Glutamatergic neuron (in vitro differentiated cells): Measurements from ENCODE around the gene ARHGEF4. TPM values are rescaled to one million over a fixed set of nuclear protein-coding genes. Genes with fewer than 3 reads are reported as not detected.
"Not testable (repeated sequence)": the region's sequence is repeated elsewhere in the genome, so short reads cannot be mapped to it uniquely, and the experiment has no call there.

Source experiments
- DNase-seq: peaks from one replicate; pipeline ENCODE4 v3.0.0; 2022
- H3K27ac Mint-ChIP-seq: one replicate; pipeline ENCODE4 v1.8.0; 2020; ENCODE audit warnings: mild to moderate bottlenecking, mixed read lengths, inconsistent platforms; ENCODE audit not compliant: unreplicated experiment
- H3K27me3 Mint-ChIP-seq: one replicate; pipeline ENCODE4 v1.8.0; 2020; ENCODE audit warnings: mild to moderate bottlenecking, moderate library complexity, mixed read lengths, inconsistent platforms; ENCODE audit not compliant: unreplicated experiment
- H3K36me3 Mint-ChIP-seq: one replicate; pipeline ENCODE4 v1.8.0; 2020; ENCODE audit warnings: mild to moderate bottlenecking, mixed read lengths, inconsistent platforms; ENCODE audit not compliant: unreplicated experiment
- H3K4me1 Mint-ChIP-seq: one replicate; pipeline ENCODE4 v1.8.0; 2020; ENCODE audit warnings: mild to moderate bottlenecking, low read depth, mixed read lengths, inconsistent platforms; ENCODE audit not compliant: unreplicated experiment
- H3K4me3 Mint-ChIP-seq: one replicate; pipeline ENCODE4 v1.8.0; 2020; ENCODE audit warnings: mild to moderate bottlenecking, mixed read lengths, inconsistent platforms; ENCODE audit not compliant: unreplicated experiment
- H3K9me3 Mint-ChIP-seq: one replicate; pipeline ENCODE4 v1.8.0; 2020; ENCODE audit warnings: mild to moderate bottlenecking, moderate library complexity, mixed read lengths, inconsistent platforms; ENCODE audit not compliant: unreplicated experiment
- total RNA-seq: library from RNA; stranded (reverse); fragmentation: NEBNext Ultra II Directional; extraction: Animal tissue kit (Norgen Biotek cat#: 25700); gene quantifications from one replicate; pipeline ENCODE4 v1.2.1, GENCODE V29; 2021; ENCODE audit not compliant: unreplicated experiment
- TF ChIP-seq, protein P1 (sequence below): fragments of 200-600 bp; sonication (generic); IDR thresholded peaks from one replicate; pipeline ENCODE4 v1.5.0; 2021; ENCODE audit not compliant: partially characterized antibody, unreplicated experiment

ARHGEF4 gene
- total RNA-seq, 1 donor from 2014 or later: 6.1 TPM

DNA sequence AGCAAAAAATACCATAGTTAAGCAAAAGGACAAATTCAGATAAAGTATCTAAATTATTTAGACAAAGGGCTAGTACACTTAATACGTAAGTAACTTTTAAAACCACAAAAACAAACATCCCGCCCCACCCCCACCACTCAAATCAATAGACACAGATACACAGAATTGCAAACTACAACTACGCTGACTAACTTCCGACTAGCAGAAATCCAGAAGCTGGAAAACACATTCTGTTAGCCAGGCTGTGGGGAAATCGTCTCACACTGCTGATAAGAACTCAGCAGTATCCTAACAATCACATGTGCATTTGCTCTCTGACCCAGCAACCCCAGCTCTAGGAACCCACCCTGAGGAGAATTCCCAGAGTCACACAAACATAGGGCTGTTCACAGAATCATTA is 240.0 kb downstream of the ARHGEF4 start:
- TF ChIP-seq, protein P1, sequence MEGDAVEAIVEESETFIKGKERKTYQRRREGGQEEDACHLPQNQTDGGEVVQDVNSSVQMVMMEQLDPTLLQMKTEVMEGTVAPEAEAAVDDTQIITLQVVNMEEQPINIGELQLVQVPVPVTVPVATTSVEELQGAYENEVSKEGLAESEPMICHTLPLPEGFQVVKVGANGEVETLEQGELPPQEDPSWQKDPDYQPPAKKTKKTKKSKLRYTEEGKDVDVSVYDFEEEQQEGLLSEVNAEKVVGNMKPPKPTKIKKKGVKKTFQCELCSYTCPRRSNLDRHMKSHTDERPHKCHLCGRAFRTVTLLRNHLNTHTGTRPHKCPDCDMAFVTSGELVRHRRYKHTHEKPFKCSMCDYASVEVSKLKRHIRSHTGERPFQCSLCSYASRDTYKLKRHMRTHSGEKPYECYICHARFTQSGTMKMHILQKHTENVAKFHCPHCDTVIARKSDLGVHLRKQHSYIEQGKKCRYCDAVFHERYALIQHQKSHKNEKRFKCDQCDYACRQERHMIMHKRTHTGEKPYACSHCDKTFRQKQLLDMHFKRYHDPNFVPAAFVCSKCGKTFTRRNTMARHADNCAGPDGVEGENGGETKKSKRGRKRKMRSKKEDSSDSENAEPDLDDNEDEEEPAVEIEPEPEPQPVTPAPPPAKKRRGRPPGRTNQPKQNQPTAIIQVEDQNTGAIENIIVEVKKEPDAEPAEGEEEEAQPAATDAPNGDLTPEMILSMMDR: no peak
- Mint-ChIP-seq H3K9me3 (no peaks in the 10 kb centered on the region), H3K27me3 (no peaks in the 10 kb centered on the region), H3K4me1 (peaks cover 13% of the 10 kb centered on the region), H3K4me3 (no peak overlapping the region), H3K27ac (peak overlapping the region; percentile 12), H3K36me3 (peaks cover 4% of the 10 kb centered on the region)
- no peak for DNase-seq

DNA sequence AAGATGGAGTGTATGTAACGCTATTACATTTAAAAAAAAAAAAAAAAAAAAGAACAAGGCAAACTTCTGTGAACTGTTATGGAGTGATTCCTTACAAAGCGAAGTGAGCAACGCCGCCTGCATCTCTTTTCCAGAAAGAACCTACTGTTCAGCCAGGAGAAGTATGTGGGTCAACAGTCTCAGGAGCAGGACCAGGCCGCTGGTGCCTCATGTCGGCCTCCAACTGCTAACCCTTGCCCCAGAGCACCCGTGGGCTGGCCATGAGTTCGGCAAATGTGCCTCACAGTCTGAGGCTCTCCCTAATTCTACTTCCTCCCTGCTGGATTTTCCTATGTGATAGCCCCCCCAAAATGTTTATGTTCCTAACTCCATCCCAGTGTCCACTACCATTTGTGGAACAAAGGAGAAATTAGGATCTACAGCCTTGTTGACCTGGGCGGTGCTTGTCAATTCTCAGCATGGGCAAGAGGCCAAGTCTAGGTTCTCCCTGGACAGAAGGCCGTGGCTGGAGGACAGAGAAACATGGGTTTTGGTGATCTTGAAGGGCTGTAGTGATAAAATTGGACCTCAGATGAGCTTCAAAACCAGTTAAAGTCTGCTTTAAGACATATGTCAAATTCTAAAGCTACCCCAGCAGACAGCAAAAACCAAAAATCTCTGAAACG is 240.6 kb downstream of the ARHGEF4 start:
- Mint-ChIP-seq H3K27me3 (no peaks in the 10 kb centered on the region), H3K36me3 (peaks cover 4% of the 10 kb centered on the region), H3K9me3 (no peaks in the 10 kb centered on the region), H3K27ac (peak overlapping the region; percentile 46), H3K4me1 (peaks cover 17% of the 10 kb centered on the region), H3K4me3 (no peak overlapping the region)
- TF ChIP-seq, protein P1: no peak
- DNase-seq: no peak

DNA sequence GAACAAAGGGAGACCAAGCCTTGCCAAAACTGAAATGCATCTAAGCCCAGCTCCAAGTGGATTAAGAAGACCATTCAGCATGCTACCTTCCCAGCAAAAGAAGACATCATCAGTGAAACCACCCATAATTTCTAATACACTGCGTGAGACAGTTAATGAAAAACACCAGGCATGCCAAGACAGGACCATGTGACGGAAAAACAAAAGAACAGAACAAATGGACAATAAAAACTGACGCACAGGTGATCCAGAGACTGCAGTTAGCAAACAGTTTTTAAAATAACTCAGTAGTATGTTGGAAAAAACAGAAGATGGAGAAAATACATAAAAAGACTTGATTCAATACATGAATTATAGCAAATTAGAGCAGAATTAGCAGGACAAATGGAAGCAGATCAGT is 241.3 kb downstream of the ARHGEF4 start:
- TF ChIP-seq, protein P1: no peak
- H3K36me3 Mint-ChIP-seq: peaks cover 4% of the 10 kb centered on the region
- H3K27ac Mint-ChIP-seq: peak overlapping the region; percentile 67
- H3K27me3 Mint-ChIP-seq: no peaks in the 10 kb centered on the region
- no peak overlapping the region for H3K4me3 Mint-ChIP-seq
- peaks cover 17% of the 10 kb centered on the region for H3K4me1 Mint-ChIP-seq
- no peaks in the 10 kb centered on the region for H3K9me3 Mint-ChIP-seq
- DNase-seq: no peak

DNA sequence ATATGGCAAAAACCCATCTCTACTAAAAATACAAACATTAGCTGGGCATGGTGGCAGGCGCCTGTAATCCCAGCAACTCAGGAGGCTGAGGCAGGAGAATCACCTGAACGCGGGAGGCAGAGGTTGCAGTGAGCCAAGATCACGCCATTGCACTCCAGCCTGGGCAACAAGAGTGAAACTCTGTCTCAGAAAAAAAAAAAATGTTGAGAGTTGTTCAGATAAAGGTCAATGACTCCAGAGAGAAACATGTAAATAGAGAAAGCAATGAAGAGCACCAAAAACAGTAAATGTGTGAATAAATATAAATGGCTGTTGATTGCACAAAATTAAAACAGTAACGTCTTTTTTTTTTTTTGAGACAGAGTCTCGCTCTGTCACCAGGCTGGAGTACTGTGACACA is 243.2 kb downstream of the ARHGEF4 start:
- not testable (repeated sequence) for H3K27me3 Mint-ChIP-seq, DNase-seq, H3K36me3 Mint-ChIP-seq, H3K27ac Mint-ChIP-seq, H3K4me3 Mint-ChIP-seq, H3K9me3 Mint-ChIP-seq
- peaks cover 17% of the 10 kb centered on the region for H3K4me1 Mint-ChIP-seq

DNA sequence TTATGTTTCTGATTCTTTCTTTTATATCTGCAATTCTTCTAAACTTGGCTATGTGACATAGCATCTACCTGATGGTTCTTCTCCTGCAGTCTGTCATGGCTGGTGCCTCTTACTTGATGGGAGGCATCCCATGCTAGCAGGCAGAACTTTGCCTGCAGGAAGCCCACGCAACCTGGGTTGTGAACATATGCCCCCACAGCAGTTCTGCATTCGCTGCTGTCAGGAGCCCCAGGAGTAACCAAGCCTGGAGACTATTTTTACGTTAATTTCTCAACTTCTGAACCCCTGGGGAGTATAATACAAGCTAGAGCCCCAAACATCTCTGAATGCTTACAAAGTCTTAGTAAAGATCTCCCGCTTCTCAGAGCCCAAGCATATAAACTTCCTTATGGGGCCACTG is 244.5 kb downstream of the ARHGEF4 start:
- Mint-ChIP-seq H3K4me3 (no peak overlapping the region), H3K27me3 (no peaks in the 10 kb centered on the region), H3K27ac (peak overlapping the region; percentile 1), H3K36me3 (peaks cover 1% of the 10 kb centered on the region), H3K4me1 (peaks cover 17% of the 10 kb centered on the region), H3K9me3 (no peaks in the 10 kb centered on the region)
- DNase-seq: no peak
- TF ChIP-seq, protein P1: no peak
